IPS DF 6.9 (cell line): ENCODE data around the gene DAPP1.

Experiments used
- DNase-seq: peaks from one replicate; pipeline ENCODE4 v3.0.0-alpha.2; 2013; ENCODE audit warnings: low read depth, low spot score
- H3K27ac ChIP-seq: one replicate; pipeline ENCODE4 v1.5.1; 2013; ENCODE audit warnings: low read length, control low read depth
- H3K27me3 ChIP-seq: 2 replicates; pipeline ENCODE4 v1.6.1; 2013; ENCODE audit warnings: mild to moderate bottlenecking, low read length; ENCODE audit not compliant: control insufficient read depth, insufficient read depth
- H3K36me3 ChIP-seq: 2 replicates; pipeline ENCODE4 v1.6.1; 2013; ENCODE audit warnings: low read length; ENCODE audit not compliant: control insufficient read depth, insufficient read depth
- H3K4me1 ChIP-seq: 2 replicates; pipeline ENCODE4 v1.6.1; 2013; ENCODE audit warnings: low read length; ENCODE audit not compliant: control insufficient read depth, insufficient read depth
- H3K4me3 ChIP-seq: 2 replicates; pipeline ENCODE4 v1.5.1; 2013; ENCODE audit warnings: mild to moderate bottlenecking, low read length
- H3K9me3 ChIP-seq: 2 replicates; pipeline ENCODE4 v1.6.1; 2013; ENCODE audit warnings: low read length, inconsistent platforms; ENCODE audit not compliant: control insufficient read depth, insufficient read depth
- WGBS: extraction: QIAGEN DNeasy Blood & Tissue Kit; methylation state at CpG from one replicate; pipeline ENCODE4 v1.1.7; 2013; ENCODE audit warnings: mixed read lengths, missing lambda C conversion rate; ENCODE audit not compliant: insufficient read length, insufficient coverage; 5-methylcytosine and 5-hydroxymethylcytosine counted together

DAPP1 gene

DNA sequence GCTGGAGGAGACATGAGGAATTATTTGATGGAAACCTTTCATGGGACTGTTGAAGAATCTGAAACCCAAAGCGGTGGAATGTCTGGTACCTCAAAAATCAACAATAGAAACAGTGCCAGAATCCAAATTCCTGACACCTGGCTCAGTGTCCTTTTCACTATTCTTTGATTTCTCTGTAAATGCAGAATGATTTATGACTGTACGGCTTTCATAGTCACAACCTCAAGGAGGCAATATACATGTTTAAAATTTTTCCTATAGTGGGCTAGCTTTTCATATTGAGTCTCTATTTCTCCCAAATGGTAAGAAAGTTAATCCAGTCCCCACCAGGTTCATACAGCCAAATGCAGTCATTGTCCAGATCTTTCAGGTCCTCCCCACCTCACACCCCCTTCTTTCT, 19.3 kb downstream of the DAPP1 start:
- Histone ChIP-seq H3K27me3 (no peaks in the 10 kb centered on the region), H3K4me1 (no peaks in the 10 kb centered on the region), H3K27ac (no peak overlapping the region), H3K36me3 (no peaks in the 10 kb centered on the region), H3K4me3 (no peak overlapping the region), H3K9me3 (no peaks in the 10 kb centered on the region)
- no peak for DNase-seq
- WGBS, result no CpG with 5 or more reads among the region's 2 CpGs

DNA sequence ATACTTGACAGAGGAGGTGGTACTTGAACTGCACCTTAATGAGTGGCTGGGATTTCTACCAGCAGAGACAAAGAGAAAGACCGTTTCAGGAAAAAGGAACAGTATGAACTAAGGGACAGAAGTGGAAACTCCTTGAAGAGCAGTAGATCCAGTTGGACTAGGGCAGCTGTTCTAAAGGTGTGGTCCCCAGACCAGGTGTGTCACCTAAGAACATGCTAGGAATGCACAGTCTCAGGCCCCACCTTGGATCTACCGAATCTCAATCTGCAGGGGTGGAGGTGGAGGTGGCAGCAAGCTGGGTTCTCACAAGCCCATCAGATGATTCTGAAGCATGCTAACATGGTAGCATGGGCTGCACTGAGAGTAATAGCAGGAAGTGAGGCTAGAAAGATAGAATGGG, 22.3 kb downstream of the DAPP1 start:
- Histone ChIP-seq H3K4me1 (no peaks in the 10 kb centered on the region), H3K27ac (no peak overlapping the region), H3K9me3 (no peaks in the 10 kb centered on the region), H3K36me3 (no peaks in the 10 kb centered on the region), H3K4me3 (no peak overlapping the region), H3K27me3 (no peaks in the 10 kb centered on the region)
- no CpG with 5 or more reads among the region's 2 CpGs for WGBS
- DNase-seq, result no peak

DNA sequence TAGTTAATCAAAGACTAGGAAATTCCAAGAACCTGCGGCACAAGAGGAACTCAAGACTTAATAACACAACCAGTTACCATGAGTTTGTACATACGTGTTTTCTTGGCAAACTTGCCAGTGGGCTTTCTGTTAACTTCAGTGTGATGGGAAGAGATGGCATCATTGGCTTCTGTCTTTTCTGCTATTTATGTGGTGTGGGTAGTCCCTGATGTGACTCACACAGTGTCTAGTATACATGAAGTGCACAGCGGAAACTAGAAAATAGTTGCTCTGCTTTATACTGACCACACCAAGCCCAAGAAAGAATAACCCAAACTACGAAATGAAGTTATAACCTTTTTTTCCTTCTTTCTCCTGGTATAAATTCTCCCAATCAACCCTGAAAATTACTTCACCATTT, 24.5 kb downstream of the DAPP1 start:
- no peaks in the 10 kb centered on the region for H3K27me3 ChIP-seq
- no peak overlapping the region for H3K4me3 ChIP-seq
- no peaks in the 10 kb centered on the region for H3K9me3 ChIP-seq
- H3K36me3 ChIP-seq, result no peaks in the 10 kb centered on the region
- H3K27ac ChIP-seq, result no peak overlapping the region
- DNase-seq, result no peak
- no CpG with 5 or more reads among the region's 4 CpGs for WGBS
- H3K4me1 ChIP-seq, result no peaks in the 10 kb centered on the region

DNA sequence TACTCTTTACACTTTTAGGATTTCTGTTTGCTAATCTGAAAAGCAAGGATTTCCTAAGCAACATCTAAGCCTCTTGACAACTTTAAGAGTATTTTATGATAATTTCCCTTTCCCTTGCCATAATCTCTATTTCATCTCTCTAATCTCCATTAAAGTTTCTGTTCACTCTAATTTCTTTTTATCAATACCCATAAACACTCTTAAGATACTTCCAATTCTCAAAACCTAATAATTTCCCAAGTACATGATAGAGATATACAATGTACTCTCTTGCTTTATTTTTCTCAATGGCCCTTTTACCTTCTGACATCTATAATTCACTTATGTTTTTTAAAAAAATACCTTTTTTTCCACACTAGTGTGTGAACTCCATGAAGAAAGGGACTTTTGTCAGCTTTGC, 26.8 kb downstream of the DAPP1 start:
- Histone ChIP-seq H3K36me3 (no peaks in the 10 kb centered on the region), H3K4me3 (no peak overlapping the region), H3K4me1 (no peaks in the 10 kb centered on the region), H3K27me3 (no peaks in the 10 kb centered on the region), H3K9me3 (no peaks in the 10 kb centered on the region), H3K27ac (no peak overlapping the region)
- no peak for DNase-seq

DNA sequence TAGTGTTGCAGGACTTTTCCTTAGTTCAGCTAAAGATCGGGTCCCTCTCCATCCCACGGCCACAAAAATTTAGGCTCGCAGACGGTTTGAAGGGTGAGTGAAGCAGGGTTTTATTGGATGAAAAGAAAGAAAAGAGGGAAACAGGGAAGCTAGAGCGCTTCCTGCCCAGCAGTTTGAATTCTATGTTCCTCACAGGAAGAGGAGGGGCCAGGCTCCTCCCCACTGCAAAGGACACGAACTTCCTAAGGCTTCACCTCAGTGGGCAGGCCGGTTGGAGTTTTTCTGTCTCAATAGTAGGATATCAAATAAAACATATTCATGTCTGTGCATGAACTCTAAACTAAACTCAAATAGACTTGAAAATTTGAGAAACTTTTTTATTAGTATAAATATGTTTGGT, 27.4 kb downstream of the DAPP1 start:
- H3K4me3 ChIP-seq, result no peak overlapping the region
- WGBS, result no CpG with 5 or more reads among the region's 7 CpGs
- H3K36me3 ChIP-seq, result no peaks in the 10 kb centered on the region
- no peak for DNase-seq
- no peaks in the 10 kb centered on the region for H3K4me1 ChIP-seq
- H3K27me3 ChIP-seq, result no peaks in the 10 kb centered on the region
- H3K9me3 ChIP-seq, result no peaks in the 10 kb centered on the region
- no peak overlapping the region for H3K27ac ChIP-seq

DNA sequence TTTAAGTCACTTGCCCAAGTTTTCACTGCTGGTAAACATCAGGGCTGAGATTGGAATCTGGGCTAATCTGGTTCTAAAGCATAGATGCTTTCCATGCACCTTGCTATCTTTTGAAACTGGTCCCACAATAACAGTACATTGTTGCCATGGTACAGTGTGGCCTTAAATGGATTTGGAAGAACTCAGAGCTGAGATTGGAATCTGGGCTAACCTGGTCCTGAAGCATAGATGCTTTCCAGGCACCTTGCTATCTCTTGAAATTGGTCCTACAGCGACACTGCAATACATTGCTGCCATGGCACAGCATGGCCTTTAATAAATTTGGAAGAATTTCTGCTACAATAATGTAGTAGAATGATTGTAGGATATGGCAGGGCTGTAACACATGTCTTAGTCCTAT, 28.6 kb downstream of the DAPP1 start:
- H3K4me3 ChIP-seq, result no peak overlapping the region
- no peak for DNase-seq
- H3K36me3 ChIP-seq, result no peaks in the 10 kb centered on the region
- no peak overlapping the region for H3K27ac ChIP-seq
- WGBS, result no CpG with 5 or more reads among the region's 1 CpG
- H3K4me1 ChIP-seq, result no peaks in the 10 kb centered on the region
- H3K27me3 ChIP-seq, result no peaks in the 10 kb centered on the region
- H3K9me3 ChIP-seq, result no peaks in the 10 kb centered on the region

DNA sequence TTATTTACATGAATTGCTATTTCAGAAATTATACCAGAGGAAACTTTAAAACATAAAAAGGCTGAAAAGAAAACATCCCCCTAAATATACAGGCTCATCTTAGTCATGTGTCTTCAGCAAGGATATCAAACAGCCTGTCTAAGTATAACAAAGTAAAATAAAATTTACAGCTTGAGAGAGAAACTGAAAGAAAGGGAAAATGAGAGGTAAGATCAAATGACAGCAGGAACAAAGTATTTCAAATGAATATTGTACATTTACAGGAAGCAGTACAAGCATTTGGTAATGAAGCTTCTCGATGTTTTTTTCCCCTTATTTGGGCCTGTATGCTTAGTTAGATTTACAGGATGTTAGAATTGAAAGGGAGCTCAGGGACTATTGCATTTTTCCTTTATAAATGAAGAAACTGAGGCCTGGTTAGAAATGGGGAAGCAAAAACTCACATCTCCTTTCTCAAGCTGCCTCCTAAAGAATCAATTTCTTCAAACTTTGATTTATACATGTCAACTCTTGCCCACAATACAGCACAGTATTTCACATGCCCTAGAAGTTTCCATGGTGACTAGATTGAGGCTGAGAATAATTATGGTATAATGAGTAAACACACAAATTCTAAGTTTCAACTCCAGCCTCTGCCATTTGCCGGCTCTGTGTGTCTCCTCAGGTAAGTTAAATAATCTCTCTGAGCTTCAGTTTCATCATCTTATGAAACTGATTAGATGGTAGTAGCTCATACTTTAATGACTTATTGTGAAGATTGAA, 29.3 kb downstream of the DAPP1 start:
- H3K4me3 ChIP-seq, result no peak overlapping the region
- no peak overlapping the region for H3K27ac ChIP-seq
- no peaks in the 10 kb centered on the region for H3K36me3 ChIP-seq
- no peak for DNase-seq
- no peaks in the 10 kb centered on the region for H3K27me3 ChIP-seq
- no peaks in the 10 kb centered on the region for H3K4me1 ChIP-seq
- H3K9me3 ChIP-seq, result no peaks in the 10 kb centered on the region
- no CpG with 5 or more reads among the region's 2 CpGs for WGBS

DNA sequence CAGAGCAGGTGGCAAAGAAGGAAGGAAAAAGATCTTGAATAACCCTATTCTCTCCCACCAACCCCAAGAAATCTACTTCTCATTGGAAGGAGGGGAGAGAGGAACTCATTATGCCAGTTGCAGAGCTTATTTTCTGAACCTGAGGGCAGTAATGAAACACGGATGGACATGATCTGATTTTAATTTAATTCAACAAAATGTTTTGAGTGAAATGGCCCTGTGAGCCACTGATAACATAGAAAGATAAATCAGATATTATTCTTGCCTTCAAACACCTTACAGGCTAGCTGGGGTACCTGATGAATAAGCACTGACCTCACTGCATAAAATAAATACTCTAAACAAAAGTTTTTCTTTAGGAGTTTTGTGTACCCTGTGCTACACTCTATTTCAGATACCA, 30.3 kb downstream of the DAPP1 start:
- H3K4me1 ChIP-seq, result no peaks in the 10 kb centered on the region

DNA sequence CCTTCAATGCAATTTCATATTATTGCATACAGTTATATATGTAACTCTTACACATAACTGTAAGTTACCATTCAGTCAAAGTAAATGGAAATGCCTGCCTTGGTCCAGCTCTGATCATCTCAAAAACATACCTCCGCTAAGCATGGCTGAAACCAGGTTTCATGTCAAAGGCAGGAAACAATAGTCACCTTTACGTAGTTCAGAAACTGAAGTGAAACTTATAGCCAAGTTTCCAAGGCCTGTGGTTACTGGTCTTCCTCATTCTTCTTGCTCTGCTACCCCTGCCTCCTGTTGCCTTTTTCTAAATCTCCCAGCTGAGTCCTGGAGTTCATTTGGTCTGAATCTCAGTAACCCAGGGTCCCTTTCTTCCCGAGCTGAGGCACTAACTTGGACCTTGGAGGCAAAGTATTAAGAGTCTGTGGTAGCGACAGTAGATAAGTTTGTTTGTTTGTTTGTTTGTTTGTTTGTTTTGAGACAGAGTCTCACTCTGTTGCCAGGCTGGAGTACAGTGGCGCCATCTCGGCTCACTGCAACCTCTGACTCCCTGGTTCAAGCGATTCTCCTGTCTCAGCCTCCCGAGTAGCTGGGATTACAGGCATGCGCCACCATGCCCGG, 30.8 kb downstream of the DAPP1 start:
- H3K27ac ChIP-seq, result no peak overlapping the region
- WGBS, result no CpG with 5 or more reads among the region's 10 CpGs
- no peaks in the 10 kb centered on the region for H3K9me3 ChIP-seq
- H3K4me1 ChIP-seq, result no peaks in the 10 kb centered on the region
- H3K27me3 ChIP-seq, result no peaks in the 10 kb centered on the region
- H3K36me3 ChIP-seq, result no peaks in the 10 kb centered on the region
- no peak for DNase-seq
- no peak overlapping the region for H3K4me3 ChIP-seq

More for the DNA sequence above, 30.3 kb downstream of the DAPP1 start:
- H3K27ac ChIP-seq, result no peak overlapping the region
- H3K27me3 ChIP-seq, result no peaks in the 10 kb centered on the region
- no peak overlapping the region for H3K4me3 ChIP-seq
- WGBS, result no CpG with 5 or more reads among the region's 1 CpG
- DNase-seq, result no peak
- H3K9me3 ChIP-seq, result no peaks in the 10 kb centered on the region
- no peaks in the 10 kb centered on the region for H3K36me3 ChIP-seq

DNA sequence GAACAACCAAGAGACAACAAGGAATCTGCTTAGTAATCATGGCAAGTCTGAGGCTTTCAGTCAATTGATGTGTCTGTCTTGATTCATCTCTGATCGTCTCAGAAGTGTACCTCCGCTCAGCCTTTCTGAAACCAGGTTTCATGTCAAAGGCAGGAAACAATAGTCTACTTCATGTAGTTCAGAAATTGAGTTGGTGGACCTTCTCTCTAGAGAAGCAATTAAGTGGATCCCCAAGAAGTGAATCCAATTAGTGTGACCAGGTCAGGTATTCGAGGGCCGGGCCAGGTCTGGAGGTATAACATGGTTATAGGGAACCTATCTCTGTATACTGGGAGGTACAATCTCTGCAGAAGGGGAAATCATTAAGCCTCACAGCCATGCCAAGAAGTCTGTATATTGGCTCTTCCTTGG, 32.0 kb downstream of the DAPP1 start:
- no CpG with 5 or more reads among the region's 4 CpGs for WGBS
- Histone ChIP-seq H3K27ac (no peak overlapping the region), H3K9me3 (no peaks in the 10 kb centered on the region), H3K4me1 (no peaks in the 10 kb centered on the region), H3K27me3 (no peaks in the 10 kb centered on the region), H3K4me3 (no peak overlapping the region), H3K36me3 (no peaks in the 10 kb centered on the region)
- DNase-seq, result no peak

DNA sequence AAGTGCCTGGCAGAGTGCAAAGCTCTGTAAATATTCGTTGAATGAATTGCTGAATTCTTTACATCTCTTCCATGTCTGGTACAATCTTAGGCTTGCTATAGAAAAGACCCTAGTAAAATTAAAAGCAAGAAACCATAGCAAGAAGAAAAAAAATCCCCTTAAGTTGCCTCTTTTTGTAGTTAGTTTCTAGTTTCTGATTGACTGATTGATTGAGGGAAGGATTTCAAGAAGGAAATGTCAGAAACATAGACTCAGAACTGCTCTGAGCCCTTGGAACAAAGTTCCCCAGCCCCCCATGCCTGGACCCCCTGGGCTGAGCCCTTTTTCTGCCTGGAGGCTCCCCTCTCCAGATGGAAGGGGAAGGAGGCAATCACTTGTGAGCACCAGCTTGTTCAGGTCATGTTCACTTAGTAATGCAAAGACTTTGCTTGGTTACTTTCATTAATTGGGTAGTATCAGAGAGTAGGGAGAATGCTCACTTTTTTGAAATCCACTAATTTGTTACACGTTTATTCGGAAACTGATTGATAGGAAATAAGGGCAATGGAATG, 35.6 kb downstream of the DAPP1 start:
- Histone ChIP-seq H3K9me3 (no peaks in the 10 kb centered on the region), H3K27ac (no peak overlapping the region), H3K4me1 (no peaks in the 10 kb centered on the region), H3K27me3 (no peaks in the 10 kb centered on the region), H3K4me3 (no peak overlapping the region), H3K36me3 (no peaks in the 10 kb centered on the region)
- no CpG with 5 or more reads among the region's 3 CpGs for WGBS
- DNase-seq, result no peak
